HL-60 (cell line): ENCODE measurements around the gene CUTA.

Source experiments
- GABPA ChIP-seq: IDR thresholded peaks from 2 replicates; pipeline ENCODE4 v1.6.1; 2012; ENCODE audit warnings: low read depth
- POLR2AphosphoS5 ChIP-seq: IDR thresholded peaks from 2 replicates; pipeline ENCODE4 v1.6.1; 2012; ENCODE audit warnings: low read depth
- SPI1 ChIP-seq: IDR thresholded peaks from 2 replicates; pipeline ENCODE4 v1.6.1; 2012; ENCODE audit warnings: low read depth, mild to moderate bottlenecking, borderline replicate concordance
- TF ChIP-seq, protein P1 (sequence below): IDR thresholded peaks from one replicate; pipeline ENCODE4 v1.5.1; 2011; ENCODE audit warnings: low read length, control low read depth, inconsistent platforms; ENCODE audit not compliant: insufficient read depth
- TF ChIP-seq, protein P2 (sequence below): IDR thresholded peaks from 2 replicates; pipeline ENCODE4 v1.6.1; 2012; ENCODE audit warnings: low read depth; ENCODE audit not compliant: insufficient replicate concordance

DNA sequence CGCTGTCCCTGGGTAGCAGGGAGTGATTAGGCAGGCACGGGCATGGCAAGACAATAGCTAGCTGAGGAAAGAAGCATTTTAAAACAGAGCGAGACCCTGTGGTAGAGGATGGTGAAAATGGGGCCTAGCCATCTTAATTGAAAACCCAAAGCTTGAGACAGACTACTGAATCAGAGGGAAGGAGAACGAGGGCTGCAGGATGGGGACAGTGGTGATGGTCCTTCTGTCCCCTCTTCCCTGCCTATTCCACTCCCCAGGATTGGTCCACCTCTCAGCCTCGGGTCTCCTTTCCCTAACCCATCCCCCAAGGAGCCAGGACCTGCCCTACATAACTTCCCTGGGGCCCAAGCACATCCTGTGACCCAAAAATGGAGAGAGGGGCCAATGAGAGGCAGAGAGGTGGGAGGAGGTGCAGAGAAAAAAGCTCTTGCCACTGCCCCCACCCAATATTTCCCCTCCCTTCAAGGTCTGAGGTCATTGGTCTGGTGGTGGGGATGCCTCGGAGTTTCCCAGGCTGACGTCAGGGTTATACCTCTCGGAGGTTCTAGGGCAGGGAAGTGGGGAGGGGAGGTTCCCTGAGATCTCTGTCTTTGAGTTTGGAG lies 884 bp upstream of the CUTA start:
- TF ChIP-seq, protein P1, sequence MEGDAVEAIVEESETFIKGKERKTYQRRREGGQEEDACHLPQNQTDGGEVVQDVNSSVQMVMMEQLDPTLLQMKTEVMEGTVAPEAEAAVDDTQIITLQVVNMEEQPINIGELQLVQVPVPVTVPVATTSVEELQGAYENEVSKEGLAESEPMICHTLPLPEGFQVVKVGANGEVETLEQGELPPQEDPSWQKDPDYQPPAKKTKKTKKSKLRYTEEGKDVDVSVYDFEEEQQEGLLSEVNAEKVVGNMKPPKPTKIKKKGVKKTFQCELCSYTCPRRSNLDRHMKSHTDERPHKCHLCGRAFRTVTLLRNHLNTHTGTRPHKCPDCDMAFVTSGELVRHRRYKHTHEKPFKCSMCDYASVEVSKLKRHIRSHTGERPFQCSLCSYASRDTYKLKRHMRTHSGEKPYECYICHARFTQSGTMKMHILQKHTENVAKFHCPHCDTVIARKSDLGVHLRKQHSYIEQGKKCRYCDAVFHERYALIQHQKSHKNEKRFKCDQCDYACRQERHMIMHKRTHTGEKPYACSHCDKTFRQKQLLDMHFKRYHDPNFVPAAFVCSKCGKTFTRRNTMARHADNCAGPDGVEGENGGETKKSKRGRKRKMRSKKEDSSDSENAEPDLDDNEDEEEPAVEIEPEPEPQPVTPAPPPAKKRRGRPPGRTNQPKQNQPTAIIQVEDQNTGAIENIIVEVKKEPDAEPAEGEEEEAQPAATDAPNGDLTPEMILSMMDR = no peak
- TF ChIP-seq, protein P2, sequence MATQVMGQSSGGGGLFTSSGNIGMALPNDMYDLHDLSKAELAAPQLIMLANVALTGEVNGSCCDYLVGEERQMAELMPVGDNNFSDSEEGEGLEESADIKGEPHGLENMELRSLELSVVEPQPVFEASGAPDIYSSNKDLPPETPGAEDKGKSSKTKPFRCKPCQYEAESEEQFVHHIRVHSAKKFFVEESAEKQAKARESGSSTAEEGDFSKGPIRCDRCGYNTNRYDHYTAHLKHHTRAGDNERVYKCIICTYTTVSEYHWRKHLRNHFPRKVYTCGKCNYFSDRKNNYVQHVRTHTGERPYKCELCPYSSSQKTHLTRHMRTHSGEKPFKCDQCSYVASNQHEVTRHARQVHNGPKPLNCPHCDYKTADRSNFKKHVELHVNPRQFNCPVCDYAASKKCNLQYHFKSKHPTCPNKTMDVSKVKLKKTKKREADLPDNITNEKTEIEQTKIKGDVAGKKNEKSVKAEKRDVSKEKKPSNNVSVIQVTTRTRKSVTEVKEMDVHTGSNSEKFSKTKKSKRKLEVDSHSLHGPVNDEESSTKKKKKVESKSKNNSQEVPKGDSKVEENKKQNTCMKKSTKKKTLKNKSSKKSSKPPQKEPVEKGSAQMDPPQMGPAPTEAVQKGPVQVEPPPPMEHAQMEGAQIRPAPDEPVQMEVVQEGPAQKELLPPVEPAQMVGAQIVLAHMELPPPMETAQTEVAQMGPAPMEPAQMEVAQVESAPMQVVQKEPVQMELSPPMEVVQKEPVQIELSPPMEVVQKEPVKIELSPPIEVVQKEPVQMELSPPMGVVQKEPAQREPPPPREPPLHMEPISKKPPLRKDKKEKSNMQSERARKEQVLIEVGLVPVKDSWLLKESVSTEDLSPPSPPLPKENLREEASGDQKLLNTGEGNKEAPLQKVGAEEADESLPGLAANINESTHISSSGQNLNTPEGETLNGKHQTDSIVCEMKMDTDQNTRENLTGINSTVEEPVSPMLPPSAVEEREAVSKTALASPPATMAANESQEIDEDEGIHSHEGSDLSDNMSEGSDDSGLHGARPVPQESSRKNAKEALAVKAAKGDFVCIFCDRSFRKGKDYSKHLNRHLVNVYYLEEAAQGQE = no peak
- TF ChIP-seq POLR2AphosphoS5 (no peak), GABPA (no peak), SPI1 (no peak)
